ENCODE measurements around the gene RGCC. TPM values are rescaled to one million over a fixed set of nuclear protein-coding genes. Genes with fewer than 3 reads are reported as not detected.

Gene RGCC
- total and polyA plus RNA-seq, 9 of the 15 experiments (the other 6 are each of a cell fraction or from before 2014, with no cell fraction given), result 0.51 to 10.4 (median 5.8) TPM

DNA sequence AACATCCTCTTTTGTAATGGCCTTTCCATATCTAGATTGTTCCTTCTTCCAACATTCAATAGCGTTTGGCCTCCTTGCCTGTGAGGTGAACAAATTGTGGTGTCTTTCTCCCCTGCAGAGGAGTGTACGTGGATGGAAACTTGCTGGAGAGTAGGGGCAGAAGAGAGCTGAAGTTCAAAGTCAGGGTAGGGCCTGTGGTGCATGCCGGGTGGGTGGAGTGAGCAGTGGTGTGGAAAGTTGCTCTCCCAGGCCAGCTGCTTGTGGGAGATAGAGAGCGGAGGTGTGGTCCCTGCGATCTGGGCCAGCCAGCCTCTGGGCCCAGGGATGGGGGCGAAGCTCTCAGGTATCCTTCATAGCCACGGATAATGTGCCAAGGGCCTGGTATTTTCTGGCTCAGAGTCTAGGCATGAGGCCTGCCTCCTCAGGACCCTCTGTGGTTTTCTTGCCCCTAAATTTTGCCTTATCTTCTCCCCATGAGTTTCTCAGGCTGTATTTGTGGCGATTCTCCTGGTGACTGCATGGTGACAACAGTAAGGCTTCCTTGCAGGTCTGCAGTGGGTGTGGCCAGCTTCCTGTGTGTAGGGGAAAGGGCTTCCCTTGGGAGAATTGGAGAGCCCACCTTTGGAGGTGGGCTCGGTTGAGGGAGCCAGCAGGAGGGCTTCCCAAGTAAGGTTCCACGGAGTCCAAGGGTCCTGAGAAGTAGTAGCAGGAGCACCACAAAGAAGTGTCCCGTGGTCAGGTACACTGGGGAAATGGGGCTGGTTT lies 6.7 kb downstream of the RGCC start (continued):
- TF ChIP-seq, protein P1, sequence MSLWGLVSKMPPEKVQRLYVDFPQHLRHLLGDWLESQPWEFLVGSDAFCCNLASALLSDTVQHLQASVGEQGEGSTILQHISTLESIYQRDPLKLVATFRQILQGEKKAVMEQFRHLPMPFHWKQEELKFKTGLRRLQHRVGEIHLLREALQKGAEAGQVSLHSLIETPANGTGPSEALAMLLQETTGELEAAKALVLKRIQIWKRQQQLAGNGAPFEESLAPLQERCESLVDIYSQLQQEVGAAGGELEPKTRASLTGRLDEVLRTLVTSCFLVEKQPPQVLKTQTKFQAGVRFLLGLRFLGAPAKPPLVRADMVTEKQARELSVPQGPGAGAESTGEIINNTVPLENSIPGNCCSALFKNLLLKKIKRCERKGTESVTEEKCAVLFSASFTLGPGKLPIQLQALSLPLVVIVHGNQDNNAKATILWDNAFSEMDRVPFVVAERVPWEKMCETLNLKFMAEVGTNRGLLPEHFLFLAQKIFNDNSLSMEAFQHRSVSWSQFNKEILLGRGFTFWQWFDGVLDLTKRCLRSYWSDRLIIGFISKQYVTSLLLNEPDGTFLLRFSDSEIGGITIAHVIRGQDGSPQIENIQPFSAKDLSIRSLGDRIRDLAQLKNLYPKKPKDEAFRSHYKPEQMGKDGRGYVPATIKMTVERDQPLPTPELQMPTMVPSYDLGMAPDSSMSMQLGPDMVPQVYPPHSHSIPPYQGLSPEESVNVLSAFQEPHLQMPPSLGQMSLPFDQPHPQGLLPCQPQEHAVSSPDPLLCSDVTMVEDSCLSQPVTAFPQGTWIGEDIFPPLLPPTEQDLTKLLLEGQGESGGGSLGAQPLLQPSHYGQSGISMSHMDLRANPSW (CRISPR knock-in tag; IDR thresholded peaks at IDR 0.05), result no peak
- TF ChIP-seq TBP (optimal IDR thresholded peaks at IDR 0.05; ENCODE audit: low read depth, low read length), result no peak
- TF ChIP-seq ZNF165 (CRISPR knock-in tag; IDR thresholded peaks at IDR 0.05; ENCODE audit: borderline replicate concordance), result no peak
- no peak for TF ChIP-seq FOXA3 (CRISPR knock-in tag; conservative IDR thresholded peaks at IDR 0.05 in 1 of 2, IDR thresholded peaks at IDR 0.05 in 1 of 2)
- TF ChIP-seq, protein P2, sequence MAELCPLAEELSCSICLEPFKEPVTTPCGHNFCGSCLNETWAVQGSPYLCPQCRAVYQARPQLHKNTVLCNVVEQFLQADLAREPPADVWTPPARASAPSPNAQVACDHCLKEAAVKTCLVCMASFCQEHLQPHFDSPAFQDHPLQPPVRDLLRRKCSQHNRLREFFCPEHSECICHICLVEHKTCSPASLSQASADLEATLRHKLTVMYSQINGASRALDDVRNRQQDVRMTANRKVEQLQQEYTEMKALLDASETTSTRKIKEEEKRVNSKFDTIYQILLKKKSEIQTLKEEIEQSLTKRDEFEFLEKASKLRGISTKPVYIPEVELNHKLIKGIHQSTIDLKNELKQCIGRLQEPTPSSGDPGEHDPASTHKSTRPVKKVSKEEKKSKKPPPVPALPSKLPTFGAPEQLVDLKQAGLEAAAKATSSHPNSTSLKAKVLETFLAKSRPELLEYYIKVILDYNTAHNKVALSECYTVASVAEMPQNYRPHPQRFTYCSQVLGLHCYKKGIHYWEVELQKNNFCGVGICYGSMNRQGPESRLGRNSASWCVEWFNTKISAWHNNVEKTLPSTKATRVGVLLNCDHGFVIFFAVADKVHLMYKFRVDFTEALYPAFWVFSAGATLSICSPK (IDR thresholded peaks at IDR 0.05; ENCODE audit: borderline replicate concordance), result no peak
- TF ChIP-seq GTF2A2 (tag; IDR thresholded peaks at IDR 0.05), result no peak
- TF ChIP-seq ZNF146 (CRISPR knock-in tag; IDR thresholded peaks at IDR 0.05; ENCODE audit: unreplicated experiment), result no peak
- no peak for TF ChIP-seq ILF3 (IDR thresholded peaks at IDR 0.05; ENCODE audit: borderline replicate concordance)
- TF ChIP-seq, protein P3, sequence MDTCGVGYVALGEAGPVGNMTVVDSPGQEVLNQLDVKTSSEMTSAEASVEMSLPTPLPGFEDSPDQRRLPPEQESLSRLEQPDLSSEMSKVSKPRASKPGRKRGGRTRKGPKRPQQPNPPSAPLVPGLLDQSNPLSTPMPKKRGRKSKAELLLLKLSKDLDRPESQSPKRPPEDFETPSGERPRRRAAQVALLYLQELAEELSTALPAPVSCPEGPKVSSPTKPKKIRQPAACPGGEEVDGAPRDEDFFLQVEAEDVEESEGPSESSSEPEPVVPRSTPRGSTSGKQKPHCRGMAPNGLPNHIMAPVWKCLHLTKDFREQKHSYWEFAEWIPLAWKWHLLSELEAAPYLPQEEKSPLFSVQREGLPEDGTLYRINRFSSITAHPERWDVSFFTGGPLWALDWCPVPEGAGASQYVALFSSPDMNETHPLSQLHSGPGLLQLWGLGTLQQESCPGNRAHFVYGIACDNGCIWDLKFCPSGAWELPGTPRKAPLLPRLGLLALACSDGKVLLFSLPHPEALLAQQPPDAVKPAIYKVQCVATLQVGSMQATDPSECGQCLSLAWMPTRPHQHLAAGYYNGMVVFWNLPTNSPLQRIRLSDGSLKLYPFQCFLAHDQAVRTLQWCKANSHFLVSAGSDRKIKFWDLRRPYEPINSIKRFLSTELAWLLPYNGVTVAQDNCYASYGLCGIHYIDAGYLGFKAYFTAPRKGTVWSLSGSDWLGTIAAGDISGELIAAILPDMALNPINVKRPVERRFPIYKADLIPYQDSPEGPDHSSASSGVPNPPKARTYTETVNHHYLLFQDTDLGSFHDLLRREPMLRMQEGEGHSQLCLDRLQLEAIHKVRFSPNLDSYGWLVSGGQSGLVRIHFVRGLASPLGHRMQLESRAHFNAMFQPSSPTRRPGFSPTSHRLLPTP (IDR thresholded peaks at IDR 0.05; ENCODE audit: borderline replicate concordance, extremely low read depth, insufficient read length), result no peak
- TF ChIP-seq ADNP (tag; IDR thresholded peaks at IDR 0.05), result no peak
- TF ChIP-seq, protein P4, sequence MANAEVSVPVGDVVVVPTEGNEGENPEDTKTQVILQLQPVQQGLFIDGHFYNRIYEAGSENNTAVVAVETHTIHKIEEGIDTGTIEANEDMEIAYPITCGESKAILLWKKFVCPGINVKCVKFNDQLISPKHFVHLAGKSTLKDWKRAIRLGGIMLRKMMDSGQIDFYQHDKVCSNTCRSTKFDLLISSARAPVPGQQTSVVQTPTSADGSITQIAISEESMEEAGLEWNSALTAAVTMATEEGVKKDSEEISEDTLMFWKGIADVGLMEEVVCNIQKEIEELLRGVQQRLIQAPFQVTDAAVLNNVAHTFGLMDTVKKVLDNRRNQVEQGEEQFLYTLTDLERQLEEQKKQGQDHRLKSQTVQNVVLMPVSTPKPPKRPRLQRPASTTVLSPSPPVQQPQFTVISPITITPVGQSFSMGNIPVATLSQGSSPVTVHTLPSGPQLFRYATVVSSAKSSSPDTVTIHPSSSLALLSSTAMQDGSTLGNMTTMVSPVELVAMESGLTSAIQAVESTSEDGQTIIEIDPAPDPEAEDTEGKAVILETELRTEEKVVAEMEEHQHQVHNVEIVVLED (CRISPR knock-in tag; IDR thresholded peaks at IDR 0.05), result no peak
- TF ChIP-seq ERF (CRISPR knock-in tag; IDR thresholded peaks at IDR 0.05), result no peak
- no peak for TF ChIP-seq NR3C1 (CRISPR knock-in tag; IDR thresholded peaks at IDR 0.05)
- TF ChIP-seq POLR2H (tag; IDR thresholded peaks at IDR 0.05; ENCODE audit: low read depth), result no peak
- no peak for TF ChIP-seq MTA3 (IDR thresholded peaks at IDR 0.05; ENCODE audit: borderline replicate concordance)
- no peak for TF ChIP-seq NFE2 (IDR thresholded peaks at IDR 0.05; ENCODE audit: low read depth)
- no peak for TF ChIP-seq TOE1 (IDR thresholded peaks at IDR 0.05; ENCODE audit: borderline replicate concordance)
- TF ChIP-seq TOE1 (CRISPR knock-in tag; IDR thresholded peaks at IDR 0.05; ENCODE audit: borderline replicate concordance, low read depth), result no peak

Data from K562 (cell line).